Dermis microvascular lymphatic vessel endothelial cell (primary cell): ENCODE measurements around the gene TRIM46. TPM values are rescaled to one million over a fixed set of nuclear protein-coding genes. Genes with fewer than 3 reads are reported as not detected.
A peak's percentile ranks its signal among the peaks of the same experiment; 100 is the strongest.
"Not testable (repeated sequence)": the region's sequence is repeated elsewhere in the genome, so short reads cannot be mapped to it uniquely, and the experiment has no call there.

Source experiments
- DNase-seq, 2 donors: peaks; one replicate each; pipeline versions ENCODE4 v3.0.0 to v3.0.0-alpha.2; 2010; ENCODE audit warnings: low read depth in 2 of 2
- total RNA-seq: library from RNA; depleted of rRNA; stranded (reverse); fragments of >200 nt; gene quantifications from 2 replicates; pipeline ENCODE4 v1.2.1, GENCODE V29; 2014

The TRIM46 gene
- total RNA-seq, 1 donor from 2014 or later, result 1.9 TPM

DNA sequence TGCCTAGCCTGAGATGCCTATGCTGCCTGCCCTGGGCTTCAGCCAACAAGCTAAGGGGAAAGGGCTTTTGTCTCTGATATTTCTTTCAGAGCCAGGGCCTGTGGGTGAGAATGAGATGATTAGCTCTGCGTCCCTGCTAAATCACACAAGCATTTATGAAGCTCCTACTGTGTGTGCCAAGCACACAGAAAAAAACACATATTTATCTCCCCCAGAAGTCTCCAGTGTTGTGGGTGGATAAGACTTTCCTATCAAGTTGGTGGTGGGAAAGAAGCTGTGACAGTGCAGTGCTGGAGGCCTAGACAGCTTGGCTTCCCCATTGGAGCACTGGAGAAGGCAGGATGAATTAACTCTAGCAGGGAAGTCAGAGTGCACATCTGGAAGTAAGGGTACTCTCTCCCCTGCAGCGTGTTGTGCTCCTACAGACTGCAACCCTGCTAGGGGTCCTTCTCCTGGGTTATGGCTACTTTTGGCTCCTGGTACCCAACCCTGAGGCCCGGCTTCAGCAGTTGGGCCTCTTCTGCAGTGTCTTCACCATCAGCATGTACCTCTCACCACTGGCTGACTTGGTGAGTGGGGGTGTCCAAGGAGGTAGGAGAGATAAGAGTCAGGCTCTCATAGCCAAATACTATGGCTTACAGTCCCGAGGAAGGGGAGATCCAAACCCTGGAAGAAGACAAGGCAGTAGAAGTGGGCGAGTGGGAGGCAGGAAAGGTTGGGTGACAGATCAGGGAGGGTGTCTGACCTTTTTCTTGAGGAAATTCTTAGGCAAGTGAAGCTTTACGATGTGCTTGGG lies 36.3 kb upstream of the TRIM46 start:
- DNase-seq, result no peak

DNA sequence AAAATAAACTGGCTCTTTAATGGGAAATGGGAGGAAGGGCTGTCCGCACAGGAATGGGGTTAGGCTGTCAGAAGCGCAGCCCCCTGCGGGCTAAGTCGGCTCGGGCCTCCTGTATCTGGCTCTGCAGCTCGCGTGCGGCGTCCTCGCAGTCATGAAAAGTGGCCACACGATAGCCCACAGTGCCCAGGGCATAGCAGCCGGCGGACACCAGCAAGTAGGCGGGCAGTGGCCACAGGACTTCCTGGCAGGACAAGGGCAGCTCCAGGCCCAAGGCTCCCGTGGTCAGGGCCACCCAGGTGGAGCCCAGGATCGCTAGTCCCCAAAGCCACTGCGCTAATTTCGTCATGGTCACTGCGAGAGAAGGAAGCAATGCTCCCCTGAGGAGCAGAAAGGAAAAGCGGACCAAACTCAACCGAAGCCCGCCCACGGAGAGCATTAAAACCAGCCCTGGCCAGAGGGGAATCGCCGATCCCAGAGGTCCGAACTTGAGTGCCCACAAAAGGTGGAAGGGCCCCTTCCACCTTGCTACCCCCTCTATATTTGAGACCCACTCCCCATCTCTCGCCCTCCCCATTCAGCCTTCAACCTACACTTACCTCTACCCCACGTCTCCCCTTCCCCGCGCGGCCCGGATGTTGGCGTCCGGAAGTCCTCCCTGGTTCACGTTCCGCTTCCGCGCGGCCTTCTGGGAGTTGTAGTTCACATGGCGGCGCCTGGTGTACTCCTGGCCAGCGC lies 33.6 kb upstream of the TRIM46 start, which contains the start of gene DPM3:
DPM3 (minus strand) TSS at position 637 of the 735 bp plus-strand sequence; CDS start at position 346, 291 bp downstream.
- peak in 1 of 2 donors; percentile 85 for DNase-seq

DNA sequence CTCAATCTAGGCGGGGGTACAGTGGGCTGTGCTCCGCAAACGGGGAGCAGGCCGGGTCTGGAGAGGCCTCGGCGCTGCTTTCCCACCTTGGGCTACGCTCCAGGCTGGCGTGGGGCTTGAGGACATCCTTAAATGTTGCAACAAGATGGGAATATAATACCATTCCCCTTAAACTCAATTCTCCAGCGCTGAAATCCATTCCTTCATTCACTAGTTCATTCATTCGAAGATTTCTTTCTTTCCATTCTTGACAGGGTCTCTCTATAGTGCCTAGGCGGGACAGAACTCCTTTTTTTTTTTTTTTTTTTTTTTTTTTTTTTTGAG lies 33.1 kb upstream of the TRIM46 start:
- no peak for DNase-seq

DNA sequence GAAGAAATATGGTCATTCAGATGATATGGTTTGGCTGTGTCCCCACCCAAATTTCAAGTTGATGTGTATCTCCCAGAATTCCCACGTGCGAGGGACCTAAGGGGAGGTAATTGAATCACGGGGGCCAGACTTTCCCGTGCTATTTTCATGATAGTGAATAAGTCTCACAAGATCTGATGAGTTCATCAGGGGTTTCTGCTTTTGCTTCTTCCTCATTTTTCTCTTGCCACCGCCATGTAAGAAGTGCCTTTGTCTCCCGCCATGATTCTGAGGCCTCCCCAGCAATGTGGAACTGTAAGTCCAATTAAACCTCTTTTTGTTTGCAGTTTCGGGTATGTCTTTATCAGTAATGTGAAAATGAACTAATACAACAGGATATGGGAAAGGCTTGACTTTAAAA lies 31.9 kb upstream of the TRIM46 start:
- DNase-seq, result no peak

DNA sequence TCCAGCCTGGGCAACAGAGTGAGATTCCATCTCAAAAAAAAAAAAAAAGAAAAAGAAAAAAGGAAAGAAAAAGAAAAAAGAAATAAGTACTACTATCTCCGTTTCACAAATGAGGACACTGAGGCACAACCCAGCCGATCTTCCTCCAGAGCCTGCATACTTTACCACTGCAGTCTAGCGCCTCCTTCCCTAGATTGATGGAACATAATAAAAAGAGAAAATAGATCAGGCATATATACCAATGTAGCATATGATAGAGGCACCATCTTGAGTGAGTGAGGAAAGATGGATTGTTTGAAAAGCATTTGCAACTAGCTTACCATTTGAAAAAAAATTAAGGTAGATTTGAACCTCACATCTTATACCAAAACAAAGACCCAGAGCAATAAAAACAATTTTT lies 28.2 kb upstream of the TRIM46 start:
- DNase-seq, result no peak

DNA sequence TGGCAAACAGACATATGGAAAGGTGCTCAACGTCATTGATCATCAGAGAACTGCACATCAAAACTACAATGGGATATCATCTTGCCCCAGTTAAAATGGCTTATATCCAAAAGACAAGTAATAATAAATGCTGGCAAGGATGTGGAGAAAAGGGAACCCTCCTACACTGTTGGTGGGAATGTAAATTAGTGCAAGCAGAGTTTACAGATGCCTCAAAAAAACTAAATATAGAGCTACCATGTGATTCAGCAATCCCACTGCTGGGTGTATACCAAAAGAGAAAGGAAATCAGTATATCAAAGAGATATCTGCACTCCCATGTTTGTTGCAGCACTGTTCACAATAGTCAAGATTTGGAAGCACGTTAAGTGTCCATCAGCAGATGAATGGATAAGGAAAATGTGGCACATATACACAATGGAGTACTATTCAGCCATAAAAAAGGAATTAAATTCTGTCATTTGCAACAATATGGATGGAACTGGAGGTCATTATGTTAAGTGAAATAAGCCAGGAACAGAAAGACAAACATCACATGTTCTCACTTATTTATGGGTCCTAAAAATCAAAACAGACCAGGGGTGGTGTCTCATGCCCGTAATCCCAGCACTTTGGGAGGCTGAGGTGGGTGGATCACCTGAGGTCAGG lies 17.5 kb upstream of the TRIM46 start:
- not testable (repeated sequence) for DNase-seq

DNA sequence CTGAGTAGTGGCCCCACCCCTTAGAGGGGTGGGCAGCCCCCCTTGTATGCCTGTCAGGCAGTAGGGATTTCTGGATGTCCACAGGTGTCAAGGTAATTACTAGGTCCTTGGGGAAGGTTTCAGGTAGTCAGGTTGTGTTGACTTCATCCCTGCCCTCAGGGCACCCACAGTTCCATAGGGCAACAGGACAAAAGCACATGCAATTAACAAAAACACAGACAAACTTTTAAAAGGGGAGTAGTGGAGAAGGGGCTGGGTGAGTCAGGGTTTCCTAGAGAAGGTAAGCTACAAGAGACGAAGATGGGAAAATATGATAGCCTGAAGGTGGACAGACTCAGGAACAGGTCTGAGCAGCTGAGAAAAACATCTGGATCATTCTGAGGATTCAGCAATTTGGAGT lies 14.7 kb upstream of the TRIM46 start:
- no peak for DNase-seq

DNA sequence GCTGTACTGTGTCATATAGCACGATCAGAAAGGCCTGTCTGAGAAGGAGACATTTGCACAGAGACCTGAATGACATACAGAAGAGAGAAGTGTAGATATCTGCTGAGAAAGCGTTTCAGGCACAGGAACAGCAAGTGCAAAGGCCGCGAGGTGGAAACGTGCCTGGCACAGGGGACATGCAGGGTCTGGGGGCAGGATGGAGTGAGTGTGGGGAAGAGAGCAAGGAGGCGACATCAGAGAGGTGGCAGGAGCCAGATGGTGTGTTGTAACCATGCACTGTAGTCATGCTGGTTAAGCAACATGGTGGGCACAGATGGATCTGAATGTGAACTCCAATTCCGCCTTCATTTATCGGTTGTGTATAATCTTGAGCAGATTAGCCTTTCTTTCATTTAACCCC lies 13.5 kb upstream of the TRIM46 start:
- no peak for DNase-seq

DNA sequence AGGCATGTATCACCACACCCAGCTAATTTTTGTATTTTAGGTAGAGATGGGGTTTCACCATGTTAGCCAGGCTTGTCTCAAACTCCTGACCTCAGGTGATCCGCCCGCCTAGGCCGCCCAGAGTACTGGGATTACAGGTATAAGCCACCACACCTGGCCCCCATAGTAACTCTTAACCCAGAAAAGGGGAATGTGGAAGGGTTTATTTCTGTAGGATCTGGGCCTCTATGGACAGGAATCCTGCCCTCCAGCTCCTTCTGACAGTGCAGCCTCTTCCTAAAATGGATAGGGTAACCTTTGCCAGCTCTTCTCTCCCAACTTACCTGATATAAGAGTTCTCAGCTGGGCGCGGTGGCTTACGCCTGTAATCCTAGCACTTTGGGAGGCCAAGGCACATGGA lies 11.0 kb upstream of the TRIM46 start:
- DNase-seq, result not testable (repeated sequence)

DNA sequence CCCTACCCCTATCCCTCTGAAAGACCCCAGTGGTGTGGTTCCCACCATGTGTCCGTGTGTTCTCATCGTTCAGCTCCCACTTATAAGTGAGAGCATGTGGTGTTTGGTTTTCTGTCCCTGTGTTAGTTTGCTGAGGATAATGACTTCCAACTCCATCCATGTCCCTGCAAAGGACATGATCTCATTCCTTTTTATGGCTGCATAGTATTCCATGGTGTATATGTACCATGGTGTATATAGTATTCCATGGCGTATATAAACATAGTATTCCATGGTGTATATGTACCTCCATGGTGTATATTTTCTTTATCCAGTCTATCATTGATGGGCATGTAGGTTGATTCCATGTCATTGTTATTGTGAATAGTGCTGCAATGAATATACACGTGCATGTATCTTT lies 9.9 kb upstream of the TRIM46 start:
- not testable (repeated sequence) for DNase-seq

DNA sequence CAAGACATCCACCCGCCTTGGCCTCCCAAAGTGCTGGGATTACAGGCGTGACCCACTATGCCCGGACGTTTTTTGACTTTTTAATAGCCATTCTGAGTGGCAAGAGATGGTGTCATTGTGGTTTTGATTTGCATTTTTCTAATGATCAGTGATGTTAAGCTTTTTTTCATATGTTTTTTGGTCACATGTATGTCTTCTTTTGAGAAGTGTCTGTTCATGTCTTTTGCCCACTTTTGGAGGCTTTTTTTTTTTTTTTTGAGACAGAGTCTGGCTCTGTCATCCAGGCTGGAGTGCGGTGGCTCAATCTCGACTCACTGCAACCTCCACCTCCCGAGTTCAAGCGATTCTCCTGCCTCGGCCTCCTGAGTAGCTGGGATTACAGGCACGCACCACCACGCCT lies 9.0 kb upstream of the TRIM46 start:
- DNase-seq, result not testable (repeated sequence)

DNA sequence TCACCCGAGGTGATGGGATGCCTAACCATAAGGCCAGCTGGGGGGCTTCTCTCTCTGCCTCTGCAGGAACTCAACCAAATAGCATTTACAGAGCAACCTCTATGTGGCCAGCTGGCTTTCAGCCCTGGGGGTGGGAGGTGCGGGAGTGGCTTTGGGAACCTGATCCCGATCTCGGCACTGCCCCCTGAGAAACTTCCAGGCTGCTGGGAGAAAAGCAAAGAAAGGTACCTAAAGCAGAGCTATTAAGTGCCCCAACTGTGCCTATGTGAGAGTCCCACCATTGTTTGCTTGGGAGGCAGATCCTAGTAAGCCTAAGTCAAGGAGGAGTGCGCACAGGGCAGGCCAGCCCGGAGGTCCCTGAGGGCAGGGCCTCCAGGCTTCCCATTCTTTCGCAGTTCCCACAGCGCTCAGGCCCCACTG lies 7.6 kb upstream of the TRIM46 start:
- peak in 1 of 2 donors; percentile 23 for DNase-seq

DNA sequence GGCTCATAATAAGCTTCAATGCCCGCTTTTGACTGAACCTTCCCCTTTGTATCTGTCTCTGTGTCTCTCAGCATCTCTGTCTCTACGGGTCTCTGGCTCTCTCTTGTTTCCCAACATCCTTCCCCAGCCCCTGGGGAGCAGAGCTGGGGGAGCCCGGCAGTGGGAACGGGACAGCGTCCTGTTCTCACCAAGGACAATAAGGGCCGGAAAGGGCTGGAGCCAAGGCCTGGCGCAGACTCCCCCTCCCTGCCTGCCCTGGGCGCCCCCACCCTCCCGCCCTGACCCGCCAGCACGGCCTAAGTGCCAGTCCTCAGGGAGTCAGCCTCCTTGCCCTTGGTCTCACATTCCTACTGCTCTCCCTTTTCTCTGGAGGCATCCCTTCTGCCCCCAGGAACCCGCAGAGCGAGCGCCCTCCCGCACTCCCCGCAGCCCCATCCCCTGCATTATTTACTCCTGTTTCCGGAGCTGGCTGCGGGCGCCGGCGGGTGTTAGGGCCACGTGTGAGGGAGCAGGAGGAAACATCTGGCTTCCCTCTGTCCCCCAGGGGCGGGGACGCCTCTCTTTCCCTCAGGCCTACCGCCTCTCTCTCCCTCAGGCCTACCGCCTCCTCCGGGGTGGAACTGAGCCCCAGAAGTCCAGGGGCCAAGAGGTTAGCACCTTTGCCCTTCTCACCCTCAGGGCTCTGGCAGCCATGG lies 7.0 kb upstream of the TRIM46 start:
- DNase-seq, result peak; percentile 93 to 96

DNA sequence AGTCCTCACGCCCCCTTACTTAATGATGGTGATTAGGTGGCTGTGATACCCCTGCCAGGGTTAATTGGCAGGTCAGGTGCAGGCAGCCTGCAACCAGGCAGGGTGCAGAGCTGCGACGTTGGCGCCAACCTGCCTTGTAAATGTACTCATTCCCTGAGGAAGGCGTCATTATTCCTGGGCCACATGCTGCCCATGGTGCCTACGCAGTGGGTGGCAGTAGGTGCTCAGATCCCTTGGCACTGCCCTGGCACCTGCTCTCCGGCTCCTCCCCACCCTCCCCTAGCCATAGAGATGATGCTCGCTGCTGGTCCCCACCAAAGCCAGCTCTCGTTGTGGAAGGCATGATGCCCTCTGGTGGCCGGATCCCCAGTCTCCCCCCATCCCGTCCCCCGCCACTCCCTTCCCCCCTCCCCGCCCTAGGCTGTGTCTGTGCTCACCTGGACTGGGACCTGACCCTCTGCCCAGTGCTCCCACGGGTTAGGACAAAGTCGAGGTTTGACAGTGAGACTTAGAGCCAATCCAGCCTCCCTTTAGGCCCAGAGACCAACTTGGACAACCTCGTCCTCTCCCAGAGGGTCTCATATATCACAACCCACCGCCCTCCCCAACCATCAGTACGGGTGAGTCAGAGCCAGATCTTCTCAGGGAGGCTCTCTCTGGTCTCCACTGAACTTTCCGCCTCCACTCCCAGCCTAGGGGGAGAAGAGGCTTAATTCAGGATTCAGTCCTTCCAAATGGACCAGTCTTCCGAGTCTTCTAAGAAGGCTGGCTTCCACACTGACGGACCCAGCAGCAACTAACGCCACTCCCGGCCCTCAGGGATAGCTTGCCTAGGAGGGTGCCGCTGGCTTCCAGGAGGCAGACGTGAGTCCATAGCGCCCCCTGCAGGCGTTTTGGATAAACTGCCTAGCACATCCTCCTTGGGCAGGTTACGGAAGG lies 6.2 kb upstream of the TRIM46 start:
- peak; percentile 79 to 92 for DNase-seq

DNA sequence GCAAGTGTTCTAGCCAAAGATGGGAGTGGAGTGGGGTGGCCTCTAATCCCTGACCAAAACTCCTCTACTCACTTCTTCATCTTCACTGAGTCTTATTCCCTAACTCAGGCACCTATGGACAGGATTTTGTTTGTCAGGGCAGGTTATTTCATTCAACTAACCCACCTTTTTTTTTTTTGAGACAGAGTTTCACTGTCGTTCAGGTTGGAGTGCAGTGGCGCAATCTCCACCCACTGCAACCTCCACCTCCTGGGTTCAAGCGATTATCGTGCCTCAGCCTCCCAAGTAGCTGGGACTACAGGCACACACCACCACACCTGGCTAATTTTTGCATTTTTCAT lies 5.6 kb upstream of the TRIM46 start:
- not testable (repeated sequence) for DNase-seq

DNA sequence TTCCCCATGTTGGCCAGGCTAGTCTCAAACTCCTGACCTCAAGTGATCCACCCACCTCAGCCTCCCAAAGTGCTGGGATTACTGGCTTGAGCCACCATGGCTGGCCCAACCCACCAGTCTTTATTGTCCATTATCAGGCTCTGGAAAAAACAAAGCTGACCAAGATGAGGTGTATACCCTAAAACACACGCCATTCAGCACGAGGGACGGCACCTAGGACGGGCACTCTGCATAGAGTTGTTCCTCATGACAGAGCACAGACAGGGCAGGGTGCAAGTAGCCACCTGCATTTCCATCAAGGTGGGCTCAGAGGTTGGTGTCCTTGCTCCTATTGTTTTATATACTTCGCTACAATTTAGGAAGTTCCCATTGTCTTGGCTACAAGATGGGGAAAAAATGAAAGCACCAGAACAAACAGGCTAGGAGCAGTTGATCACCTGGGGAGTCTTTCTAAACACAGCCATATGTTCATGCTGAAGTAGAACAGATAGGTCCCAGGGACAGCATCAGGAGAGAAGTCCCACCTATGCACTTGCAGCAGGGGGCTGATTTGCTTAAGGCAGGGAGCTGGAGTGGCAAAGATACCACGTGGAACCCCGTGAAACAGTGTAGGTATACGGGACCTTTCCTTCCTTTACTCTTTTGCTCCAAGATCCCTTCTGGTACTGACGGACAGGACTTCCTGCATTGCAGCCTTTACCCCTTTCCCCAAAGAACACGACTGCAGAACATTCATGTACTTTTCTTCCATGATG lies 5.0 kb upstream of the TRIM46 start:
- no peak for DNase-seq

DNA sequence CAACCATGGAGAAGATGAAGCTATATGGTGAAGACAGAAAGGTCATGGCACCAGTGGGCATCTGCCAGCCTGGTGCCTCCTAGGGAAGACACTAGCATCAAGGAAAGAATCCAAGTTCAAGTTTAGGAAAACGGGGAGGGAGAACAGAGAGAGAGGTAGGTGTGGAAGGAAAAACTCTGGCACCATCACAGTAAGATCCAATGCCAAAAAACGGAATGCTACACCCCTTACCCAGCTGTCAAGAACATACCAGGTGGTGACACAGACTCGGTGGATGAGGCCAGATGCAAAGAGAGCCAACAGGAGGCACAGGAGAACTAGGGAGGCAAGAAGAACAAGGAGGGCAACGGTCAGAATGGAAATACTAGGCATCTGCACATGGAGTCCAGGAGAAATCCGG lies 4.1 kb upstream of the TRIM46 start:
- DNase-seq, result no peak

DNA sequence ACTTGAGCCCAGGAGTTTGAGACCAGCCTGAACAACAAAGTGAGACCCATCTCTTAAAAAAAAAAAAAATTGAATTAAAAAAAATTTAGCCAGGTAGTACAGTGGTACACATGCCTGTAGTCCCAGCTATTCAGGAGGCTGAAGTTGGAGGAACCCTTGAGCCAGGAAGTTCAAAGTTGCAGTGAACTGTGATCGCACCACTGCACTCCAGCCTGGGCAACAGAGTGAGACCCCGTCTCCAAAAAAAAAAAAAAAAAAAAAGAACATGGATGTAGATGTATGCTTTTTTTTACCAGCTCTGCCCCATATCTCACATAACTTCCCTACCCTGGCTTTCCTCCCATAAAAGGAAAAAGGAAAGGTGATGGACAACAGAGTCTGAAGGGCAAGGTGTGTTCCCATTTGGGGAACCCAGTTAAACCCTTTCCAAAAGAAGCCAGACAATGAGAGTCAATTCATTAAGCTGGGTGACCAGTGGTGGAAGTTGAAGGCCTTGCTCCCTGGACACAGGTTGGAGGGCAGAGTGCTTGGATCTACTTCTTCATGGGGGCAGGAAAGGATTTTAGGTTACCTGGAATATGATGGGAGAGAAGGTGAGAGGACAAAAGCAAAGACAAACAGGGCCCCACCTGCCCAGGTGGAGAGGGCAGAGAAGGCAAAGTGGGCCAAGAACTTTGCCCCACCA lies 3.4 kb upstream of the TRIM46 start:
- DNase-seq, result no peak

DNA sequence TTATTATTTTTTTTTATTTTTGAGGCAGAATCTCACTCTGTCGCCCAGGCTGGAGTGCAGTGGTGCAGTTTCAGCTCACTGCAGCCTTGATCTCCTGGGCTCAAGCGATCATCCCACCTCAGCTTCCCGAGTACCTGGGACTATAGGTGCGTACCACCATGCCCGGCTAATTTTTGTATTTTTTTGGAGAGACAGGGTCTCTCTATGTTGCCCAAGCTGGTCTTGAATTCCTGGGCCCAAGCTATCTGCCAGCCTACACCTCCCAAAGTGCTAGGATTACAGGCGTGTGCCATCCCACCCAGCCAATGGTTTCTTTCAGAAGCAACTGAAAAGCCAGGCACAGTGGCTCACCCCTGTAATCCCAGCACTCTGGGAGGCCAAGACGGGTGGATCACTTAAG lies 2.8 kb upstream of the TRIM46 start:
- DNase-seq, result no peak
